HL-60 (cell line): ENCODE results near the gene FOXK2.
"Not testable (repeated sequence)": the region's sequence is repeated elsewhere in the genome, so short reads cannot be mapped to it uniquely, and the experiment has no call there.

ENCODE experiments used
- CTCF ChIP-seq: IDR thresholded peaks from one replicate; pipeline ENCODE4 v1.5.1; 2011; ENCODE audit warnings: low read length, control low read depth, inconsistent platforms; ENCODE audit not compliant: insufficient read depth
- GABPA ChIP-seq: IDR thresholded peaks from 2 replicates; pipeline ENCODE4 v1.6.1; 2012; ENCODE audit warnings: low read depth
- POLR2AphosphoS5 ChIP-seq: IDR thresholded peaks from 2 replicates; pipeline ENCODE4 v1.6.1; 2012; ENCODE audit warnings: low read depth
- SPI1 ChIP-seq: IDR thresholded peaks from 2 replicates; pipeline ENCODE4 v1.6.1; 2012; ENCODE audit warnings: low read depth, mild to moderate bottlenecking, borderline replicate concordance
- TF ChIP-seq, protein P1 (sequence below): IDR thresholded peaks from 2 replicates; pipeline ENCODE4 v1.6.1; 2012; ENCODE audit warnings: low read depth; ENCODE audit not compliant: insufficient replicate concordance

GRCh38 chr17:82585935-82586575, 66.5 kb downstream of the FOXK2 start:
- not testable (repeated sequence) for TF ChIP-seq CTCF, POLR2AphosphoS5, GABPA, SPI1
- TF ChIP-seq, protein P1, sequence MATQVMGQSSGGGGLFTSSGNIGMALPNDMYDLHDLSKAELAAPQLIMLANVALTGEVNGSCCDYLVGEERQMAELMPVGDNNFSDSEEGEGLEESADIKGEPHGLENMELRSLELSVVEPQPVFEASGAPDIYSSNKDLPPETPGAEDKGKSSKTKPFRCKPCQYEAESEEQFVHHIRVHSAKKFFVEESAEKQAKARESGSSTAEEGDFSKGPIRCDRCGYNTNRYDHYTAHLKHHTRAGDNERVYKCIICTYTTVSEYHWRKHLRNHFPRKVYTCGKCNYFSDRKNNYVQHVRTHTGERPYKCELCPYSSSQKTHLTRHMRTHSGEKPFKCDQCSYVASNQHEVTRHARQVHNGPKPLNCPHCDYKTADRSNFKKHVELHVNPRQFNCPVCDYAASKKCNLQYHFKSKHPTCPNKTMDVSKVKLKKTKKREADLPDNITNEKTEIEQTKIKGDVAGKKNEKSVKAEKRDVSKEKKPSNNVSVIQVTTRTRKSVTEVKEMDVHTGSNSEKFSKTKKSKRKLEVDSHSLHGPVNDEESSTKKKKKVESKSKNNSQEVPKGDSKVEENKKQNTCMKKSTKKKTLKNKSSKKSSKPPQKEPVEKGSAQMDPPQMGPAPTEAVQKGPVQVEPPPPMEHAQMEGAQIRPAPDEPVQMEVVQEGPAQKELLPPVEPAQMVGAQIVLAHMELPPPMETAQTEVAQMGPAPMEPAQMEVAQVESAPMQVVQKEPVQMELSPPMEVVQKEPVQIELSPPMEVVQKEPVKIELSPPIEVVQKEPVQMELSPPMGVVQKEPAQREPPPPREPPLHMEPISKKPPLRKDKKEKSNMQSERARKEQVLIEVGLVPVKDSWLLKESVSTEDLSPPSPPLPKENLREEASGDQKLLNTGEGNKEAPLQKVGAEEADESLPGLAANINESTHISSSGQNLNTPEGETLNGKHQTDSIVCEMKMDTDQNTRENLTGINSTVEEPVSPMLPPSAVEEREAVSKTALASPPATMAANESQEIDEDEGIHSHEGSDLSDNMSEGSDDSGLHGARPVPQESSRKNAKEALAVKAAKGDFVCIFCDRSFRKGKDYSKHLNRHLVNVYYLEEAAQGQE, result not testable (repeated sequence)
